ENCODE data around the gene SPEN. TPM values are rescaled to one million over a fixed set of nuclear protein-coding genes. Genes with fewer than 3 reads are reported as not detected.
A peak's percentile ranks its signal among the peaks of the same experiment; 100 is the strongest.

SPEN gene
- total and polyA plus RNA-seq, 9 of the 15 experiments (the other 6 are each of a cell fraction or from before 2014, with no cell fraction given) = 5.7 to 87.5 (median 27.2) TPM

GRCh38 chr1:15952317-15953258 lies 105.1 kb downstream of the SPEN start (continued):
- TF ChIP-seq ATF2 (CRISPR knock-in tag; IDR thresholded peaks at IDR 0.05) = no peak
- peak; percentile 57; the same call in 1 of the 2 replicates for TF ChIP-seq NR2C2 (CRISPR knock-in tag; IDR thresholded peaks at IDR 0.05)
- peak; percentile 83 for TF ChIP-seq NR2C2 (tag; IDR thresholded peaks at IDR 0.05)
- peak; percentile 86 for TF ChIP-seq PKNOX1 (IDR thresholded peaks at IDR 0.05)
- peak; percentile 11 for TF ChIP-seq DMBX1 (CRISPR knock-in tag; IDR thresholded peaks at IDR 0.05; ENCODE audit: borderline replicate concordance)
- TF ChIP-seq MTF1 (CRISPR knock-in tag; IDR thresholded peaks at IDR 0.05; ENCODE audit: borderline replicate concordance) = no peak
- TF ChIP-seq SRF (CRISPR knock-in tag; IDR thresholded peaks at IDR 0.05) = 0 out of 4 replicates have a peak, but pooled peaks of 1 of the 2 experiments have one; percentile 19
- no peak for TF ChIP-seq ZBTB33 (CRISPR knock-in tag; IDR thresholded peaks at IDR 0.05)
- TF ChIP-seq RBM15 (IDR thresholded peaks at IDR 0.05; ENCODE audit: insufficient read depth, low read length) = no peak
- TF ChIP-seq ZNF75A (CRISPR knock-in tag; IDR thresholded peaks at IDR 0.05) = no peak
- TF ChIP-seq TOE1 (IDR thresholded peaks at IDR 0.05; ENCODE audit: borderline replicate concordance) = peak; percentile 75
- peak; percentile 71; the same call in 1 of the 2 replicates for TF ChIP-seq TOE1 (CRISPR knock-in tag; IDR thresholded peaks at IDR 0.05; ENCODE audit: borderline replicate concordance, low read depth)
- TF ChIP-seq GATA2 (CRISPR knock-in tag; IDR thresholded peaks at IDR 0.05) = peak; percentile 93
- peak in 2 of 3 experiments; percentile 18 to 53 for TF ChIP-seq YY1 (IDR thresholded peaks at IDR 0.05; ENCODE audit: borderline replicate concordance in 1 of 3, control insufficient read depth in 1 of 3, extremely low read depth in 1 of 3, insufficient read depth in 3 of 3, insufficient read length in 1 of 3, insufficient replicate concordance in 2 of 3, low read depth in 1 of 3, low read length in 2 of 3)
- TF ChIP-seq FIP1L1 (IDR thresholded peaks at IDR 0.05; ENCODE audit: low read depth, low read length, poor library complexity, severe bottlenecking) = no peak
- TF ChIP-seq FOXK1 (CRISPR knock-in tag; IDR thresholded peaks at IDR 0.05; ENCODE audit: borderline replicate concordance) = no peak
- TF ChIP-seq ZNF589 (CRISPR knock-in tag; IDR thresholded peaks at IDR 0.05; ENCODE audit: low read depth) = peak; percentile 92
- TF ChIP-seq TEAD4 (IDR thresholded peaks at IDR 0.05; ENCODE audit: low read length) = peak; percentile 95
- TF ChIP-seq TEAD4 (CRISPR knock-in tag; IDR thresholded peaks at IDR 0.05; ENCODE audit: borderline replicate concordance) = no peak
- TF ChIP-seq ETV1 (tag; conservative IDR thresholded peaks at IDR 0.05; ENCODE audit: low read depth) = peak; percentile 97

All from K562 (cell line).